Measurements from ENCODE around the gene TOMM34. TPM values are rescaled to one million over a fixed set of nuclear protein-coding genes. Genes with fewer than 3 reads are reported as not detected.

Gene TOMM34
- total and polyA plus RNA-seq, 10 donors = 11.6 to 19.4 (median 15.9) TPM

GRCh38 chr20:44942264-44942973 lies 17.8 kb downstream of the TOMM34 start:
- Histone ChIP-seq H3K4me1 (peaks cover 0 to 13% (median 0%) of the 10 kb centered on the region in 6 donors), H3K27ac (no peak overlapping the region), H3K9me3 (no peaks in the 10 kb centered on the region), H3K4me3 (no peak overlapping the region), H3K36me3 (peaks cover 0 to 100% (median 75%) of the 10 kb centered on the region in 6 donors), H3K27me3 (replicated peaks in 1 of 7) (no peaks in the 10 kb centered on the region)
- intact Hi-C loops (cut with DNase I; ENCODE audit: low total_unique reads) = no loop called here
- TF ChIP-seq POLR2AphosphoS5 (IDR thresholded peaks at IDR 0.05) (no peak), POLR2A (IDR thresholded peaks at IDR 0.05) (no peak), CTCF (IDR thresholded peaks at IDR 0.05 in 8 of 11, conservative IDR thresholded peaks at IDR 0.05 in 3 of 11) (no peak)
- DNase-seq = no peak
- WGBS, 5 donors = 86 to 95% (median 89%) methylated on average over 2 to 4 of the region's 4 CpGs

- H3K4me3 ChIP-seq = no peak overlapping the region
- H3K27ac ChIP-seq = no peak overlapping the region
- intact Hi-C loops (cut with DNase I; ENCODE audit: low total_unique reads) = no loop called here
- DNase-seq = no peak
- H3K27me3 ChIP-seq (replicated peaks in 1 of 7) = no peaks in the 10 kb centered on the region
- H3K36me3 ChIP-seq = peaks cover 0 to 100% (median 74%) of the 10 kb centered on the region in 6 donors
- peaks cover 0 to under 1% (median 0%) of the 10 kb centered on the region in 6 donors for H3K4me1 ChIP-seq
- WGBS, 5 donors = 85 to 95% (median 87%) methylated on average over 7 of the region's 7 CpGs
- no peak for TF ChIP-seq CTCF (IDR thresholded peaks at IDR 0.05 in 8 of 11, conservative IDR thresholded peaks at IDR 0.05 in 3 of 11)
- TF ChIP-seq POLR2A (IDR thresholded peaks at IDR 0.05) = no peak
- TF ChIP-seq POLR2AphosphoS5 (IDR thresholded peaks at IDR 0.05) = no peak
- H3K9me3 ChIP-seq = no peaks in the 10 kb centered on the region
Measured at GRCh38 chr20:44941120-44941691, 19.0 kb downstream of the TOMM34 start.

- H3K36me3 ChIP-seq = peaks cover 0 to 100% (median 54%) of the 10 kb centered on the region in 6 donors
- intact Hi-C loops (cut with DNase I; ENCODE audit: low total_unique reads) = no loop called here
- no peak for DNase-seq
- TF ChIP-seq CTCF (IDR thresholded peaks at IDR 0.05 in 8 of 11, conservative IDR thresholded peaks at IDR 0.05 in 3 of 11) (no peak), POLR2AphosphoS5 (IDR thresholded peaks at IDR 0.05) (no peak), POLR2A (IDR thresholded peaks at IDR 0.05) (no peak)
- no peaks in the 10 kb centered on the region for H3K4me1 ChIP-seq
- H3K27ac ChIP-seq = no peak overlapping the region
- WGBS, 5 donors = 83 to 92% (median 86%) methylated on average over 9 of the region's 9 CpGs
- no peak overlapping the region for H3K4me3 ChIP-seq
- H3K27me3 ChIP-seq (replicated peaks in 1 of 7) = no peaks in the 10 kb centered on the region
- no peaks in the 10 kb centered on the region for H3K9me3 ChIP-seq
Measured at GRCh38 chr20:44938637-44939036, 21.6 kb downstream of the TOMM34 start.

GRCh38 chr20:44936510-44936909 lies 23.7 kb downstream of the TOMM34 start:
- WGBS, 5 donors = 92 to 98% (median 96%) methylated on average over 10 of the region's 10 CpGs
- H3K4me3 ChIP-seq = no peak overlapping the region
- H3K27ac ChIP-seq = no peak overlapping the region
- peaks cover 0 to 100% (median 39%) of the 10 kb centered on the region in 6 donors for H3K36me3 ChIP-seq
- H3K4me1 ChIP-seq = no peaks in the 10 kb centered on the region
- no peak for DNase-seq
- no peaks in the 10 kb centered on the region for H3K9me3 ChIP-seq
- H3K27me3 ChIP-seq (replicated peaks in 1 of 7) = no peaks in the 10 kb centered on the region
- intact Hi-C loops (cut with DNase I; ENCODE audit: low total_unique reads) = no loop called here
- TF ChIP-seq POLR2AphosphoS5 (IDR thresholded peaks at IDR 0.05) (no peak), POLR2A (IDR thresholded peaks at IDR 0.05) (no peak), CTCF (IDR thresholded peaks at IDR 0.05 in 8 of 11, conservative IDR thresholded peaks at IDR 0.05 in 3 of 11) (no peak)

Data from spleen (tissue), 11 donors.